HepG2 (cell line): ENCODE results near the gene CCR3. TPM values are rescaled to one million over a fixed set of nuclear protein-coding genes. Genes with fewer than 3 reads are reported as not detected.

ENCODE experiments used
- ATAC-seq: fragments of 200-7000 bp; cut with Tn5 transposase; 3 replicates; pipeline ENCODE4 v1.9.1; 2020; ENCODE audit warnings: mild to moderate bottlenecking, moderate library complexity
- BruUV-seq: library from RNA; stranded (reverse); fragments of 400-500 nt; replicated peaks from 2 replicates; lab custom pipeline; 2021; lab: Mats Ljungman, UMichigan
- CTCF ChIA-PET: fragments of 300-600 bp; formaldehyde crosslinking; extraction: SDS; loops from one replicate; lab custom pipeline; 2021; ENCODE audit warnings: low total read pairs, inconsistent platforms, low intra/inter-chr PET ratio; lab: Yijun Ruan, JAX
- POLR2A ChIA-PET: fragments of 350-600 bp; sonication (Branson Sonifier 250); formaldehyde crosslinking; loops from one replicate; lab custom pipeline; 2020; ENCODE audit warnings: antibody characterized with exemption, inconsistent platforms; lab: Yijun Ruan, JAX
- DNase-seq: peaks from one replicate; pipeline ENCODE4 v3.0.0-alpha.2; 2015; ENCODE audit warnings: low spot score
- FAIRE-seq: peaks from 3 replicates; lab custom pipeline; 2011; peaks lifted over from hg19 to GRCh38; lab: Jason Lieb, UNC
- H2AFZ ChIP-seq: one replicate; pipeline ENCODE4 v1.6.1; 2011; ENCODE audit warnings: low read length, inconsistent platforms
- H3K27ac ChIP-seq: fragments of 300-600 bp; 3 replicates; pipeline ENCODE4 v1.8.0; 2011; ENCODE audit warnings: mixed run types, mild to moderate bottlenecking, mixed read lengths, low read length, inconsistent platforms; ENCODE audit not compliant: insufficient read depth; ENCODE audit errors: extremely low read length
- H3K27me3 ChIP-seq, 2 experiments: fragments of 200-600 bp in 1 of 2; 2 replicates in 1 of 2; 3 replicates in 1 of 2; pipeline versions ENCODE4 v1.6.0 to v1.8.0; 2011; ENCODE audit warnings: low read length in 2 of 2, mild to moderate bottlenecking in 2 of 2, moderate library complexity in 2 of 2, inconsistent platforms in 1 of 2; ENCODE audit not compliant: insufficient read depth in 2 of 2, control insufficient read depth in 1 of 2
- H3K36me3 ChIP-seq, 2 experiments: fragments of 200-600 bp in 1 of 2; replicated peaks in 1 of 2; 2 replicates in 1 of 2; 3 replicates in 1 of 2; pipeline versions ENCODE4 v1.5.1 to v1.8.0; 2011; ENCODE audit warnings: low read length in 2 of 2, inconsistent platforms in 1 of 2; ENCODE audit not compliant: insufficient read depth in 2 of 2, control insufficient read depth in 1 of 2
- H3K4me1 ChIP-seq: 2 replicates; pipeline ENCODE4 v1.5.1; 2012; ENCODE audit warnings: low read length, inconsistent platforms; ENCODE audit not compliant: insufficient read depth
- H3K4me2 ChIP-seq: 2 replicates; pipeline ENCODE4 v1.6.0; 2011; ENCODE audit warnings: low read depth, low read length, inconsistent platforms
- H3K4me3 ChIP-seq, 3 experiments: fragments of 200-600 bp in 1 of 3; sonication (generic), shearing (Covaris generic) in 1 of 3; replicated peaks in 1 of 3; 2 replicates each; pipeline ENCODE4 v1.5.1; 2011 to 2016; ENCODE audit warnings: low read length in 3 of 3, inconsistent platforms in 2 of 3, low read depth in 2 of 3, mild to moderate bottlenecking in 2 of 3, control low read depth in 1 of 3, mixed read lengths in 1 of 3; ENCODE audit not compliant: insufficient read depth in 1 of 3
- H3K79me2 ChIP-seq: one replicate; pipeline ENCODE4 v1.6.1; 2011; ENCODE audit warnings: low read length, inconsistent platforms; ENCODE audit not compliant: insufficient read depth
- H3K9ac ChIP-seq: 2 replicates; pipeline ENCODE4 v1.6.0; 2011; ENCODE audit warnings: mild to moderate bottlenecking, low read depth, low read length, inconsistent platforms; ENCODE audit not compliant: insufficient read depth
- H3K9me3 ChIP-seq: 2 replicates; pipeline ENCODE4 v1.5.1; 2012; ENCODE audit warnings: mild to moderate bottlenecking, low read length
- H4K20me1 ChIP-seq: 2 replicates; pipeline ENCODE4 v1.6.0; 2011; ENCODE audit warnings: inconsistent platforms, mild to moderate bottlenecking, low read length, moderate library complexity; ENCODE audit not compliant: insufficient read depth
- ARNT2 ChIP-seq: sonication (generic); formaldehyde crosslinking; IDR thresholded peaks from 2 replicates; pipeline ENCODE4 v1.8.0; 2022; ENCODE audit warnings: mild to moderate bottlenecking, low read depth, missing genetic modification reagents, moderate library complexity
- ASH2L ChIP-seq: fragments of 300-600, 200-600 bp; sonication (generic); IDR thresholded peaks from 2 replicates; pipeline ENCODE4 v1.7.0; 2017; ENCODE audit warnings: low read depth, mild to moderate bottlenecking, moderate library complexity, mixed read lengths, low read length; ENCODE audit not compliant: insufficient read length
- DDIT3 ChIP-seq: sonication (generic); formaldehyde crosslinking; IDR thresholded peaks from 2 replicates; pipeline ENCODE4 v1.4.0; 2020; ENCODE audit warnings: mild to moderate bottlenecking, missing genetic modification reagents
- DNMT1 ChIP-seq: sonication (generic); formaldehyde crosslinking; IDR thresholded peaks from 2 replicates; pipeline ENCODE4 v1.5.1; 2020; ENCODE audit warnings: mild to moderate bottlenecking, missing genetic modification reagents
- FOSL2 ChIP-seq: sonication (generic); formaldehyde crosslinking; IDR thresholded peaks from 2 replicates; pipeline ENCODE4 v1.4.0; 2020; ENCODE audit warnings: missing genetic modification reagents
- FOXA1 ChIP-seq, 2 experiments: fragments of 450-650 bp in 1 of 2; sonication (generic) in 1 of 2; formaldehyde crosslinking in 1 of 2; IDR thresholded peaks; 2 replicates each; pipeline versions ENCODE4 v1.4.0 to v1.6.1; 2016 to 2020; ENCODE audit warnings: missing genetic modification reagents in 1 of 2
- MED1 ChIP-seq: sonication (generic); formaldehyde crosslinking; IDR thresholded peaks from 2 replicates; pipeline ENCODE4 v1.4.0; 2020; ENCODE audit warnings: missing genetic modification reagents
- MTF1 ChIP-seq: sonication (generic); formaldehyde crosslinking; IDR thresholded peaks from 2 replicates; pipeline ENCODE4 v1.5.0; 2020; ENCODE audit warnings: missing genetic modification reagents
- NR3C1 ChIP-seq: sonication (generic); formaldehyde crosslinking; IDR thresholded peaks from 2 replicates; pipeline ENCODE4 v1.4.0; 2020; ENCODE audit warnings: missing genetic modification reagents
- PHB2 ChIP-seq: fragments of 450-650 bp; IDR thresholded peaks from 2 replicates; pipeline ENCODE4 v1.6.1; 2018; ENCODE audit not compliant: partially characterized antibody
- PITX1 ChIP-seq: sonication (generic); formaldehyde crosslinking; IDR thresholded peaks from 2 replicates; pipeline ENCODE4 v1.5.1; 2020; ENCODE audit warnings: mild to moderate bottlenecking, missing genetic modification reagents
- SIX4 ChIP-seq: sonication (generic); formaldehyde crosslinking; IDR thresholded peaks from 2 replicates; pipeline ENCODE4 v1.4.0; 2020; ENCODE audit warnings: missing genetic modification reagents
- STAT5B ChIP-seq: sonication (generic); formaldehyde crosslinking; IDR thresholded peaks from 2 replicates; pipeline ENCODE4 v1.4.0; 2020; ENCODE audit warnings: missing genetic modification reagents
- THAP8 ChIP-seq: sonication (generic); formaldehyde crosslinking; IDR thresholded peaks from 2 replicates; pipeline ENCODE4 v1.5.1; 2020; ENCODE audit warnings: missing genetic modification reagents, mild to moderate bottlenecking, borderline replicate concordance
- ZC3H13 ChIP-seq: sonication (generic); formaldehyde crosslinking; IDR thresholded peaks from 2 replicates; pipeline ENCODE4 v1.8.1; 2023; ENCODE audit warnings: mild to moderate bottlenecking, missing genetic modification reagents, moderate library complexity
- ZNF670 ChIP-seq: sonication (generic); formaldehyde crosslinking; IDR thresholded peaks from 2 replicates; pipeline ENCODE4 v1.8.0; 2022; ENCODE audit warnings: mild to moderate bottlenecking, missing genetic modification reagents, borderline replicate concordance
- ZNF674 ChIP-seq: sonication (generic); formaldehyde crosslinking; IDR thresholded peaks from 2 replicates; pipeline ENCODE4 v1.5.0; 2020; ENCODE audit warnings: low read depth, mild to moderate bottlenecking, missing genetic modification reagents
- WGBS: methylation state at CpG from one replicate; pipeline ENCODE4 v1.1.6; 2017; ENCODE audit warnings: low lambda C conversion rate; 5-methylcytosine and 5-hydroxymethylcytosine counted together
- in situ Hi-C: cut with HindIII; loops from 2 replicates; pipeline ENCODE4 v1.10.0; 2017; ENCODE audit warnings: low pct_unique_long_range_greater_than_20kb; ENCODE audit not compliant: extremely low pct_ligation_motif_present
- intact Hi-C: fragments of 100-400 bp; cut with micrococcal nuclease; formaldehyde crosslinking; loops from one replicate; pipeline ENCODE4 v1.10.0; 2022; ENCODE audit not compliant: unreplicated experiment
- polyA plus RNA-seq, 8 experiments: library from polyadenylated mRNA; depleted of rRNA in 3 of 8; stranded (reverse) in 7 of 8; unstranded in 1 of 8; fragments of >200 nt; fragmentation: Illumina TruSeq in 4 of 8; extraction: Trizol in 4 of 8; gene quantifications; 2 replicates each; pipeline versions ENCODE4 v1.2.1 to v1.2.3, GENCODE V29; 2011 to 2016; ENCODE audit warnings: low read depth in 4 of 8, missing spikeins in 1 of 8, mixed read lengths in 1 of 8; ENCODE audit not compliant: insufficient read depth in 1 of 8
- total RNA-seq, 5 experiments: library from RNA; depleted of rRNA; stranded (reverse); fragments of >200 nt; fragmentation: Illumina TruSeq; extraction: Trizol; gene quantifications; 2 replicates each; pipeline ENCODE4 v1.2.3, GENCODE V29; 2016; ENCODE audit warnings: low read depth in 1 of 5
- TF ChIP-seq, protein P1 (sequence below): IDR thresholded peaks from 2 replicates; pipeline ENCODE4 v1.6.1; 2016
- TF ChIP-seq, protein P2 (sequence below): sonication (generic); formaldehyde crosslinking; IDR thresholded peaks from 2 replicates; pipeline ENCODE4 v1.8.1; 2023; ENCODE audit warnings: mild to moderate bottlenecking, moderate library complexity, missing genetic modification reagents

The CCR3 gene
- total and polyA plus RNA-seq, 2 of the 13 experiments (the other 11 are each of a cell fraction or from before 2014, with no cell fraction given), result not detected

- TF ChIP-seq ASH2L (no peak), ZNF674 (CRISPR knock-in tag) (no peak), FOXA1 (IDR thresholded peaks at IDR 0.05) (no peak), FOXA1 (CRISPR knock-in tag; IDR thresholded peaks at IDR 0.05) (no peak), THAP8 (no peak), MED1 (CRISPR knock-in tag) (no peak)
- TF ChIP-seq, all 625 proteins: peak for 0
Observed at GRCh38 chr3:46238386-46238785, 3.9 kb upstream of the CCR3 start (continued).

- no peak for ATAC-seq
- intact Hi-C loops, result loop anchor here (10.0 kb wide), 1 partner anchor 1905 kb away; the partner anchor contains the start of gene TCAIM
- CTCF ChIA-PET, result no interaction called here
- TF ChIP-seq FOSL2 (CRISPR knock-in tag), result no peak
- TF ChIP-seq DNMT1 (CRISPR knock-in tag), result no peak
- TF ChIP-seq NR3C1 (CRISPR knock-in tag), result no peak
- TF ChIP-seq, protein P1, sequence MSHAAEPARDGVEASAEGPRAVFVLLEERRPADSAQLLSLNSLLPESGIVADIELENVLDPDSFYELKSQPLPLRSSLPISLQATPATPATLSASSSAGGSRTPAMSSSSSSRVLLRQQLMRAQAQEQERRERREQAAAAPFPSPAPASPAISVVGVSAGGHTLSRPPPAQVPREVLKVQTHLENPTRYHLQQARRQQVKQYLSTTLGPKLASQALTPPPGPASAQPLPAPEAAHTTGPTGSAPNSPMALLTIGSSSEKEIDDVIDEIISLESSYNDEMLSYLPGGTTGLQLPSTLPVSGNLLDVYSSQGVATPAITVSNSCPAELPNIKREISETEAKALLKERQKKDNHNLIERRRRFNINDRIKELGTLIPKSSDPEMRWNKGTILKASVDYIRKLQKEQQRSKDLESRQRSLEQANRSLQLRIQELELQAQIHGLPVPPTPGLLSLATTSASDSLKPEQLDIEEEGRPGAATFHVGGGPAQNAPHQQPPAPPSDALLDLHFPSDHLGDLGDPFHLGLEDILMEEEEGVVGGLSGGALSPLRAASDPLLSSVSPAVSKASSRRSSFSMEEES, result no peak
- no peak for TF ChIP-seq ZC3H13 (CRISPR knock-in tag)
- no peak for TF ChIP-seq ARNT2 (CRISPR knock-in tag)
- no peak for TF ChIP-seq MTF1
- no peak for TF ChIP-seq PITX1 (CRISPR knock-in tag)
- TF ChIP-seq, protein P2, sequence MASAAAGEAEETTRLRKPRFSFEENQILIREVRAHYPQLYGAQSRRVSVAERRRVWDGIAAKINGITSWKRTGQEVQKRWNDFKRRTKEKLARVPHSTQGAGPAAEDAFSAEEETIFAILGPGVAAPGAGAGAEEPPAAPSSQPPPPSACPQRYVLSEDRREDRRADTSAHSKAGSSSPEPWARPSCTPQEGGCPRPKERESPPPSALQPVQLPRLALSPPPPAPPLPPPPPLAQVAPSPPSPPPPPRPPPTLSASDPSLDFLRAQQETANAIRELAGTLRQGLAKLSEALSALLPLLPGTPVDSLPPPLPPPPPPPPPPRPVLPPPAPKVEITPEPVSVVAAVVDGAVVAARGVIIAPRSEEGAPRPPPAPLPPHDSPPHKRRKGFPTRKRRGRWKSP (CRISPR knock-in tag), result no peak
- no peak for TF ChIP-seq SIX4 (CRISPR knock-in tag)
- no peak for TF ChIP-seq PHB2
- no peak for TF ChIP-seq STAT5B (CRISPR knock-in tag)
- no peak for TF ChIP-seq DDIT3 (CRISPR knock-in tag)
- TF ChIP-seq ZNF670 (CRISPR knock-in tag), result no peak
Observed at GRCh38 chr3:46239301-46239938, 2.8 kb upstream of the CCR3 start.

More at GRCh38 chr3:46239301-46239938, 2.8 kb upstream of the CCR3 start:
- POLR2A ChIA-PET, result no interaction called here
- Histone ChIP-seq H2AFZ (no peak overlapping the region), H4K20me1 (no peaks in the 10 kb centered on the region), H3K9ac (no peak overlapping the region), H3K79me2 (no peaks in the 10 kb centered on the region), H3K36me3 (no peaks in the 10 kb centered on the region), H3K27ac (no peak overlapping the region), H3K4me1 (no peaks in the 10 kb centered on the region), H3K9me3 (no peaks in the 10 kb centered on the region), H3K4me2 (no peak overlapping the region), H3K4me3 (no peak overlapping the region), H3K27me3 (peaks cover 0 to 10% of the 10 kb centered on the region in 2 experiments; a peak in 2 of 5 replicates)
- WGBS, result 13% methylated on average over 3 of the region's 3 CpGs
- DNase-seq (no peak), FAIRE-seq (no peak)
- BruUV-seq, result no TSS peak
- in situ Hi-C loops, result no loop called here
